Sciatic nerve (tissue), 2 donors: ENCODE data around the gene CST8. TPM values are rescaled to one million over a fixed set of nuclear protein-coding genes. Genes with fewer than 3 reads are reported as not detected.
"Not testable (repeated sequence)": the region's sequence is repeated elsewhere in the genome, so short reads cannot be mapped to it uniquely, and the experiment has no call there.

Experiments
- ATAC-seq: fragments of 200-7000 bp; cut with Tn5 transposase; one replicate; pipeline ENCODE4 v1.9.1; 2020; ENCODE audit warnings: mild to moderate bottlenecking, moderate library complexity
- DNase-seq: peaks from one replicate; pipeline ENCODE4 v3.0.0-alpha.2; 2020; ENCODE audit warnings: low spot score
- intact Hi-C: fragments of 100-400 bp; cut with DNase I; formaldehyde crosslinking; loops from one replicate; pipeline ENCODE4 v1.14.2; 2022
- total RNA-seq: library from RNA; stranded (reverse); fragmentation: NEBNext Ultra II Directional; extraction: Animal tissue kit (Norgen Biotek cat#: 25700); gene quantifications from one replicate; pipeline ENCODE4 v1.2.1, GENCODE V29; 2021
- donor health status: DM: no; HTN: no; CAD: no.
- donor health status: DM: no; HTN: no; CAD: no.

CST8 gene
- total RNA-seq, 1 donor from 2014 or later: not detected

DNA sequence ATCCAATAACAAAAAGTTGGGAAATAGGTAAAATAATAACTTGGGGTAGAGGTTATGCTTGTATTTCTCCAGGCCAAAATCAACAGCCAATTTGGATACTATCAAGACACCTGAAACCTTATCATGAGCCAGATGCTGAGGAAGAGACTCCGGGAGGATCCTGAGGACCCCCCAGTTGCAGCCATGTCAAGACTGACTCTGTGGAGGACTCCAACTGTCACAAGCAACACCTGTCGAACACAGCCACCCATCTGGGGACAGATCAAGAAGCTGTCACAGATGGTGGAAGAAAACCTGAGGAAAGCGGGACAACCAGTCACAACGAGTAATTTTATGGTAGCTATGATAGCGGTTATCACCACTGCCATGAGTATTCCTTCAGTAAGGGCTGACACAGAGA, 18.6 kb upstream of the CST8 start:
- ATAC-seq, DNase-seq, intact Hi-C loops: not testable (repeated sequence)

DNA sequence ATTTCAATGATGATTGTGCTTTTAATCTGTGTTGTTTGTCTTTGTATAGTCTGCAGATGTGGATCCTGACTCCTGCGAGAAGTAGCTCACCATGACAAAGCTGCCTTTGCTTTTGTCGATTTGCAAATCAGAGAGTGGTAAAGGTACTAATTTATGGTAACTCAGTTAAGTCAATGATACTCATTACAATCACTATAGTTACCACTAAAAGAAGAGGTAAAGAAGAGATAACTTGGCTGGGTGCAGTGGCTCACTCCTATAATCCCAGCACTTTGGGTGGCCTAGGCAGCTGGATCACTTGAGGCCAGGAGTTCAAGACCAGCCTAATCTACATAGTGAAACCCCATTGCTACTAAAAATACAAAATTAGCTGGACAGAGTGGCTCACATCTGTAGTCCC, 17.6 kb upstream of the CST8 start:
- intact Hi-C loops, ATAC-seq, DNase-seq: not testable (repeated sequence)

DNA sequence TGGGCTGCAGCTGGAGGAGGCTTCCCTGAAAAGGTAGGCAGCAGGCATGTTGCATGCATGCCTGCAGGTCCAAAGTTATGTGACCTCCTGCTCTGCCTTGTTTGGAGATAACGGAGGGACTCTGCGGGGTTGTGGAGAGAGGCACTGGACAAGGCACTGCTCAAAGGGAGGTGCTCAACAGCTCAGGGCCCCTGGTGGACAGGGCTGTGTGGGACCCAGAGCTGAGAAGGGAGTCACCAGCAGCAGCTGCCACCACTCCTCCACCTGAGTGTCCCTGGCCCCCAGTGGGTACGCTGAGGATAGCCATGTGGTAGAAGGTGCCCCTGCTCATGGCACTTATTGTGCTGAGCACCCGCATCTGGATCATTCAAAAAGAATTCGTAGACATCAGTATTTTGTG, 15.5 kb upstream of the CST8 start:
- ATAC-seq: no peak
- intact Hi-C loops: no loop called here
- no peak for DNase-seq

DNA sequence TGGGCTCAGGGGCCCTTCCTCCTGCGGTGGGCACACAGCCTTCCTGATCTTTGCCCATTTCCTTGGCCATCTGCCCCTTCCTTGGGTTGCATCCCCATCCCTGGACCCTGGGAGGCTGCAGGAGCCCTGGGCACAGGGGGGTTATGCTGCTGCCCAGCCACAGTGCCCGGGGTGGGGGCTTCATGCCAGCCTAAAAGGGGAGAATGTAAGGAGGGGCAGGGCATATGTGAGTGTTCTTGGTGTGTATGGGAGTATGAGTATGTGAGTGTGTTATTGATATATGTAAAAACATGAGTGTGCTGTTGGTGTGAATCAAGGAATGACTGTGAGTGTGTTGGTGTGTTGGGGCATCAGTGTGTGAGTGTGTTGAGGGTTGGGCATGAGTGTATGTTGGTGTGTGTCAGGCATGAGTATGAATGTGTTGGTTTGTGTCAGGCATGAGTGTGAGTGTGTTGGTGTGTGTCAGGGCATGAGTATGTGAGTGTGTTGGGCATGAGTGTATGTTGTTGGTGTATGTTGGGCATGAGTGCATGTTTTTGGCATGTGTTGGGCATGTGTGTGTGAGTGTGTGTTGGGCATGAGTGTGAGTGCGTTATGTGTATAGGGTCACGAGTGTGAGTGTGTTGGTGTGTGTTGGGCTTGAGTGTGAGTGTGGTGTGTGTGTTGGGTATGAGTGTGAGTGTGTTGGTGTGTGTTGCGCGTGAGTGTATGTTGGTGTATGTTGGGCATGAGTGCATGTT, 14.7 kb upstream of the CST8 start:
- ATAC-seq: no peak
- intact Hi-C loops: no loop called here
- DNase-seq: no peak

DNA sequence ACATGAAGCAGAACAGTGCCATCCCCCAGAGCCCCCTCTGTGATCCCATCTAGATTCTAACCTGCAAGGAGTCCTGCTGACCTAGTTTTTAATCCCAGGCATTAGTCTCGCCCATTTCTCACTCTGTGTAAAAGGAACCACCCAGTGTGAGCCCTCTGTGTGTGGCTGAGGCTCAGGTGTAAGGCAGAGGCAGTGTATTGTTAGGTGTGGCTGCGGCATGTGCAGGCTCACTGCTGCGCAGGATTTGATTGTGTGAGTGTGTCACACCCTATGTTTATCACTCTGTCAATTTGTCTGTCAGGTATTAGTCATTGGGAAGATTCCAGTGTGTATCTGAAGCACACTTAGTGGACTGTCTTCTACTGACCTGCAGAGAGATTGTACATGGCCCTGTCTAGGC, 13.7 kb upstream of the CST8 start:
- no peak for ATAC-seq
- no peak for DNase-seq
- intact Hi-C loops: no loop called here

DNA sequence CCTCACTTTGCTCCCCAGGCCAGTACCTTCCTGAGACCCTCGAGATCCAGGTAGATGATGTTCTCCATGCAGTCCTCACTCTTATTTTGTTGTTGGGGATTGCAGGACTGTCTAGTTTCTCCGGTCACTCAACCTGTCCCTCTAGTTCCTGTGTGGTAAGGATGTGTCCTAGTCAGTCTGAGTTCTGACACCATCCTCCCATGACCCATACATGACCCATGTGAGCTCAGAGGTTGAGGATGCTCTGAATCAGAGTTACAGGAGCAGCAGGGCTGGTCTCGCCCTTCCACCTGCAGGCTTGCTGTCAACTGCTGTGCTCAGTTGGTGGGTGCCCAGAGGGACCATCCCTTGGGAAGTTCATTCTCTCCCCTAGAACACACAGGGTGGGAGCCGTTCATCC, 11.9 kb upstream of the CST8 start:
- intact Hi-C loops: no loop called here
- no peak for DNase-seq
- no peak for ATAC-seq

DNA sequence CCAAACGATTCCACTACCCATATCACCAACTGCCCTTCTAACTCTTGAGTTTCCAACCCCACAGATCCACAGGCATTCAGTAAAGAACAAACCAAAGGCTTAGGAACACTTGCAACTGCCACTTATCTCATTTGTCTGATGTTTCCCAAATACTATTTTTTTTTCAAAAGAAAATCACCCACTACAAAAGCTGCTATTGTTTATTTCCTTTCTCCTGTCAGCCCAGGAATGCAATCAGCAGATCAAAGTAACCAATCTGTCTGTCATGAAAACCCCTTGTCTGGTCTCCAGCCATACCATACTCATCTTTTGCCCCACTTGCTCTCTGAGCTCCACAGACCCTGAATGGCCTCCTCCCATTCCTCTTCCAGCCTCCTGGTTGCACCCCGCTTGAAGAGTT, 8.8 kb upstream of the CST8 start:
- DNase-seq (no peak), ATAC-seq (no peak)
- intact Hi-C loops: no loop called here

DNA sequence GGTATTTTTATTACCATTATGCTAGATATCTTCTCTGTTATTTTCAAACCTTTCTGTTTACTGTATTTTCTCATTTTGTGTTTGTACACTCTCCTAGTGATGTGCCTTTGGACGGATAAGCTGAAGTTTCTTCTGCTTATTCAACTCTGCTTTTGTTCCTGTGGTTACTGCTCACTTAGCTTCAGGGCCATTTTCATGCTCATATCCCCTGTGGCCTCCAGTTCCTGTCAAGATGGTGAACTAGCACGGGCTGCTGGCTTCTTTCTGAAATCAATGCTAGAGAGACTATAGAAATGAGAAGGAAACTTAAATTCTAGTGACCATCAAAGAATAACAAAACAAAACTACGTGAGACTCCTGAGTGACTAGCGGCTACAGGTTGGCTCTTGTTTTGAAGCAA, 6.8 kb upstream of the CST8 start:
- intact Hi-C loops: no loop called here
- DNase-seq (no peak), ATAC-seq (no peak)

DNA sequence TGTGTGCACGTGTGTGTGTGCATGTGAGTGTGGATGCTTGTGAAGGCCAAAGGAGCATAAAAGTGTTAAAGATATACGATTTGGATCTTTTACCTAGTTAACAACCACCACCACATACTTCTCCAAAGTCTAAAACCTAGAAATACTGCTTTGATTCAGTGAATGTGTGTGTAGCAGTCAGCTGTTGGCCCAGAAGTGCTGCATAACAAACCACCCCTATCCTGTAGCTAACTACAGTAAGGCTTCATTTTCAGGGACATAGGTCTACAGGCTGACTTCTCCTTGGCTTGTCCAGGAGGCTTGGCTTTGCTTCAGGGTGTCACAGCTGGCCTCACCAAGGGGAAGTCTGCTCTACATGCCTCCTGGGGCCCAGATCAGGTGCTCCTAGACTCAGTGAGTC, 2.4 kb upstream of the CST8 start:
- ATAC-seq (no peak), DNase-seq (no peak)
- intact Hi-C loops: no loop called here

DNA sequence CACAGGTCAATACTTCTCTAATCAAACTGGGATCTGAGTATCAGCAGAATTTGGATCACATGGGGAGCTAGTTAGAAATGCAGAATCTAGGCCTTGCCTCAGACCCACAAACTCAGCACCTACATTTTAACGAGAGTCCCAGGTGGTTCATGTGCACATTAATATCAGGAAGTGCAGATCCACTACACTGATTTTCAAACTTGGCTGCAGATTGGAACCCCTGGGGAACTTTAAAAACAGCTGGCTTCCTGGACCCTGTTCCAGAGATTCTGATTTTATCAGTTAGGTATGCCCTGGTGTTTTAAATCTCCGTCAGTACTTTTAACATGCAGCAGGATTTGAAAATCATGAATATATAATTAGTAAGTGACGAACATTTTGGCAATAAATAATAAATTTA, 1.9 kb upstream of the CST8 start:
- ATAC-seq: no peak

DNA sequence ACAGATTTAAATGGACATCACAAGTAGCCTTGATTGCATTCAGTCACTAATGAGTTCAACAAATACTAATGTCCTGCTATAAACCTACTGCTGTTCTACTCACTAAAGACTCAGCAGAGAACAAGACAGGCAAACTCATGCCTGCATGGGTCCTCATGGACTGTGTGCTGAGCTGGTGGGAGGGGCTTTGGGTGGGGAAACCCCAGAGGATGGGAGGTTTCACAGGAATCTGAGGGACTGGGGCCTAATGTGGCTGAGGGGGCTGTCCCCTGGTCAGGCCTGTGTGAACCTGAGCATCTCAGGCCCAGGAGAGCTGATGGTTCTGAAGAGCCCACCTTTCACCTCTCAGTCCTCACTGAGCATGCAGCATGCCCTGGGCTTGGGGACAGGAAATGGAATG, 1.4 kb downstream of the CST8 start:
- intact Hi-C loops: no loop called here
- ATAC-seq (no peak), DNase-seq (no peak)

More for the DNA sequence above, 1.9 kb upstream of the CST8 start:
- no peak for DNase-seq
- intact Hi-C loops: no loop called here

DNA sequence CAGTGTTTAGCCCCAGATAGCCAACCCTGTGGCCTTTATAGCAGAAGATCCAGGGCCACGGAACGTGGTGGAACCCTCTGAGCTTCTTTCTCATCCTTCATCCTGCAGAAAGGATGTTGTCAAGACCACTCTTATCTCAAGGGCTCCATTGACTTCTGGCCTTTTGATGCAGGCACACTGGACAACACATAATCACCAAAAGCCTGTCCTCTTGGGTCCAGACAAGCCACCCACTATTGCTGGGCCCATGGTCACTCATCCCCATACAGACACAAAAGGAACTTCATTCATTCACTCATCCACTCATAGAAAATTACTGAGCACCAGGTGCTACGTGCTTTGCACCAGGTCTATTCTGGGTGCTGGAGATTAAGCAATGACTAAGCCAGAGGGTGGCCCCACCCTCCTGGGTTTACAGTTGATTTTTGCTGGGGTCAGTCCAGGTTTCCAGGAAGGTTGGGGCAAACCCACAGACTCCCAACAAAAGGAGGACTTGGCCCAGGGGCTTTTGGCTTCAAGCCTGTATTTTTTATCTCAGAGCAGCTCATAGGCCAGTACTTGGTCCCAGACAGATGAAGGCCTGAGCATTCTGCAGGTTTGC, 2.4 kb downstream of the CST8 start:
- DNase-seq (no peak), ATAC-seq (no peak)
- intact Hi-C loops: no loop called here

DNA sequence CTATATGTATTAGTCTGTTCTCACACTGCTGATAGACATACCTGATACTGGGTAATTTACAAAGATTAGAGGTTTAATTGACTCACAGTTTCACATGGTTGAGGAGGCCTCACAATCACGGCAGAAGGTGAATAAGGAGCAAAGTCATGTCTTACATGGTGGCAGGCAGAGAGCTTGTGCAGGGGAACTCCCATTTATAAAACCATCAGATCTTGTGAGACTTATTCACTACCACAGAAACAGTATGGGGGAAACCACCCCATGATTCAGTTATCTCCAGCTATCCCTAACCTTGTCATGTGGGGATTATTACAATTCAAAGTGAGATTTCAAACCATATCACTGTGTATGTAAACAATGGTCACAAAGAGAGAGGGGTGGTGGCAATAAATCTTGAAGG, 6.6 kb downstream of the CST8 start:
- intact Hi-C loops: no loop called here
- ATAC-seq (no peak), DNase-seq (no peak)

DNA sequence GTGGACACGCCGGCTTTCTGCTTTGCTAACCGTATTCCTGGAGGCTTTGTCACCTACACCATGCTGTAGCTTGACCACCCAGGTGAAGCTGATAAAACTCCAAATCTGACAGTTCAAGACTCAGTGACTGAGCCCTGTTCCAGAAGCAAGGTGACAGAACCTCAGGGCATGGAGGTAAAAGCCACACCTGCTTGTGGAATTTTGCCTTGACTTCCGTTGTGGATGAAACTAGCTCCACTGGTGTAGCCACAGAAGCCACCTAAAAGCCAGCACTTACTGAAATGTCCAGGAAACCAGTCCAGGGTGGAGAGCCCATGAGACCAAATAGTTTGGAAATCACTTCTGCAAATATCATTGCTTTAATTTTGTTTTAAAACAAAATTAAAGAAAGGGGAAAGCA, 11.0 kb downstream of the CST8 start:
- ATAC-seq: no peak
- intact Hi-C loops: no loop called here
- no peak for DNase-seq

DNA sequence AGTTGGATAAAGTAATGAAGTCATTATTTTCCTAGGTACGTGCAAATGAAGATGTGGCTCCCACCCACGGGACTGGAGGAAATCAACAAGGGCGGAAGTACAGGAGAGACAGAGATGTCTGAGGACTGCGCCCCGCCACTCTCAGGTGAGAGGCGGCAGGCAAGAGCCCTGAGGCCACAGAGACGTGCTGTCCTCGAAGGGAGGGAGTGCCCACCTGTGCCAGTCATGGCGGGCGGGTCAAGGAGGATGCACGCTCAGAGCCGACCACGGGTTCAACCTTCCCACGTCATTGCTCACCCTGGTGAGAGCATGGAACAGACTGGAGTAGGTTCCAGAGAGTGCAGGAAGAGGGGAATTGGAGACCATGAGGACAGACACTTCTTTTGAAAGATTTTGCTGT, 12.7 kb downstream of the CST8 start:
- no peak for ATAC-seq
- no peak for DNase-seq
- intact Hi-C loops: no loop called here

DNA sequence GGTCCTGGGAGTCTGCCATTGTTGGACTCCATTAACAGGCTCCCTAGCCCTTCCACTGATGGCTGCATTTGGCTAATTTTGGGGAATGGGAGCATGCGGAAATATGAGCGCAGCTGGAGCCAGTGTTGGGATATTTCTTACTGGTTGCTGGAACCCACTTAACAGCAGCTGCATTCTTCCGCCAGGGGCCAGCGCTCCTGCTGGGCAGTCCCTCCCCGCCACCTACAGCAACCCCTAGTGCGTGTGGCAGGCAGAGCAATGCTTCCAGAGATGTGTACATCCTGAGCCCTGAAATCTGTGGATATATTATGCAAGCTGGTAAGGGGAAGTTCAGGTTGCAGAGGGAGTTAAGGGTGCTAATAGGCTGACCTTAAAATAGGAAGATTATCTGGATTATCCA, 16.4 kb downstream of the CST8 start:
- intact Hi-C loops: no loop called here
- DNase-seq (no peak), ATAC-seq (no peak)

DNA sequence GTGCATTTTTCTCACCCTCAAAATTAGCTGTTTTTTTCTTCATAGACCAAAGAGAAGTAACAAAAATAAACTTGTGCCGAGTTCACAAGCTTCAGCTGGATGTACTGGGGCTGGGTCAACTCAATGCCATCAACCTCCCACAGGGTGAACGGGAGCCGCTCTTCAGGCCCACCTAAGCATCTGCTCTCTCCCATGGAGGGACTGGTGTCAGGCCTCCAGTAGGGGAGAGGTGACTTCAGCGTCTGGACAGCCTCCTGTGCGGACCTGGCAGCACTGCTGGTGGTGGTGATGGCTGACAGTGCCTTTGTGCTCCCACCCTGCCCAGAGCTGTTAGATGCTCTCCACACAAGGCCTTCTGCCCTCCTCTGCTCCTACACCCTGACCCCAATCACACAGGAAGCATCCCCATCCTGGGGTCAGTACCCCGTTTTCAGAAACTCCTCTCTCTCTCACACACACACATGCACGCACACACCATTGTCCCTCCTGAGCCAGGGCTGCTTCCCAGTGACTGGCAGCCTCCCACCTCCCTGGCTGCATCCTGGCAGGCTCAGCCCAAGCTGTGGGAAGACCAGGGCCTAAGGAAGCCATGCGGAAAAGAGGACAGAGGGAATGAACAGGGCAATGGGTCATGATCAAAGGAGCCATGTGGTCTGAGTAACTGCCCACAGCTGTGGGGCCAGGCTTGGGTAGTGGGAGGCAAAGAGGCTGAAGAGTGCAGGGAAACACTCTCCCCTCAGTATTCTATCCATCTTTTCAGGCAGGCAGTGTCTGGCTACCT, 17.7 kb downstream of the CST8 start:
- no peak for DNase-seq
- no peak for ATAC-seq
- intact Hi-C loops: no loop called here

DNA sequence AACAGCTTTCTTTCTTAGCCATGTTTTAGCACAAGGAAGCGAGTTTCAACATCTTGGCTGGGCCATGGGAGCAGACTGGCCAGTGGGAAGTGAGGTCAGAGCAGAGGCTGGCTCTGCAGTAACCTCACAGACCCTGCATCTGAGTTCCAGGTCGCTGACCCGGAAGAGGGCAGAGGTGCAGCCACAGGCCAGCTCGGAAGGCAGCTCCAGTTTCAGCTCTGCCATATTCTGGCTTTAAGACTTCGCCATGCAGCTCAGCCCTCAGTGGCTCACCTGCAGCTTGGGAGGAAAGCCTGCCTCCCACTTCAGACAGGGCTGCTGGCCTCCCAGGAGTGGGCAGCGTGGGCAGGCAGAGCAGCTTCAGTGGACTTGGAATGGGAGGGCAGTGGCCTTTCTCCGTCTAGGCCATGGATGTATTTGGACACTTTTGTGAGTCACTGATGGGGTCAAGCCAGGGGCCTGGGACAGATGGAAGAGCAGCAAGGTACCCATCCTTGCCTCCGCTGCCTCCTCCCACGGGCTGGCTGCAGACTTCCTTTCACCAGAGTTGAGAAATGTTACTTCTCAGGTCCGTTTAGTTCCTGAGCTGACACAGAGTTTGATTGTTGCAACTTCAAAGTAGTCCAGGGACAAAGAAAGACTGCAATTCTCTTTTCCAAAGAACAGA, 18.5 kb downstream of the CST8 start:
- DNase-seq (no peak), ATAC-seq (no peak)
- intact Hi-C loops: no loop called here

DNA sequence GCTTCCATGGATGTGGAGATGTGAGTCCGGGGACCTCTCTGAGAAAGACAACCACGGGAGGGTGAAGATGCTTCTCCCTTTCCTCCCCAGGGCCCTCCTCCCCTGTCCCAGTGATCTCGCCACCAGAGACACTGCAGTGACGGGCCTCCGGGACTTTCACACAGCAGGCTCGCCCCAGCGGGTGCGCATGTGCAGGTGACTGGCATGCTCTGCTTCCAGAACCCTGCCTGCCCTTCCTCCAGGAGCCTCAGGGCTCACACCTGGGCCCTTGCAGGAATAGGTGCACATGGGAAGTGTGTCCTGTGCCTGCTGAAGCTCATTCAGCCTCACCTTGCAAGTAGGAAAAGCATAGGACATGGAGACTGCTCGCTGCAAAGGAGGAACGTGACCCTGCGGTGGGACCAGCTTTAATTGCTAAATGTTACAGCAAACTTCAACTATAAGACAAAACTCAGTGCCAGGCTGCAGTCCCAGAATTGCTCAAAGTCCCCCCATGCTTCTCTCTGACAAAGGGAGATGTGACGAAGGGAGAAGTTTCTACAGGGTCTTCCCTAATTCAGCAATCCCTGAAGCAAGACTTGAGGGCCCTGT, 19.2 kb downstream of the CST8 start:
- ATAC-seq (no peak), DNase-seq (no peak)
- intact Hi-C loops: no loop called here

DNA sequence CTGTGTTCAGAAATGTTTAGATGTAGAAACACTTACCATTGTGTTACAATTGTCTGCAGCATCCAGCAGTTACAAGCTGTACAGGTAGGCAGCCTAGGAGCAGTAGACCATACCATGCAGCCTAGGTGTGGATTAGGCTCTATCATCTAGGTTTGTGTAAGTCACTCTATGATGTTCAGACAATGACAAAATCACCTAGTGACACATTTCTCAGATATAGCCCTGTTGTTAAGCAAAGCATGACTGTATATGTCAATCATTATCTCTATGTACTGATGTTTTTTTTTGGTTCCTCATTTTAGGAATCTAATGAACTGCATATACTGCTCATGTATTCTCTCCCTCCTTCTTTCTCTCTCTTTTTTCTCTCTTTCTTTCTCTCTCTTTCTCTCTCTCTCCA, 22.2 kb downstream of the CST8 start:
- no peak for ATAC-seq
- DNase-seq: no peak
- intact Hi-C loops: no loop called here
